ENCODE measurements around the gene CGNL1. TPM values are rescaled to one million over a fixed set of nuclear protein-coding genes. Genes with fewer than 3 reads are reported as not detected.

The CGNL1 gene
- total RNA-seq, 1 donor from 2014 or later: 0.11 TPM

DNA sequence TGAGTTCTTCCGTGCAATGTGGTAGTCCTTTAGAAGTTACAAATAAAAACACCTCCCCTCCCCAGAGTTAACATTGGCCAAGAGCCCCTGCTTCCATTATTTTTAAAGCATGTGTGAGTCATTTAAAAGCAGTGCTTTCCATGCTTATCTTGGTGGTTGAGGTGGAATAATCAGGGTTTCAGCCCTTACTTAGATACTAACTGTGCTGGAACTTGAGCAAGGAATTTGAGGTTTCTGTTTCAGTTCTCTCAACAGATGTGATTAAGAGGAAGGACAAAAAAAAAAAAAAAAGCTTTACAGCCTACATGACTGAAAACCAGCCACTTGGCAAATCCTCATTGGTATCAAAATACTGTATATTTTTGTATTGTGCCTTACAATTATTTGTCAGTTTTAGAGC lies 64.5 kb downstream of the CGNL1 start:
- TF ChIP-seq, protein P1, sequence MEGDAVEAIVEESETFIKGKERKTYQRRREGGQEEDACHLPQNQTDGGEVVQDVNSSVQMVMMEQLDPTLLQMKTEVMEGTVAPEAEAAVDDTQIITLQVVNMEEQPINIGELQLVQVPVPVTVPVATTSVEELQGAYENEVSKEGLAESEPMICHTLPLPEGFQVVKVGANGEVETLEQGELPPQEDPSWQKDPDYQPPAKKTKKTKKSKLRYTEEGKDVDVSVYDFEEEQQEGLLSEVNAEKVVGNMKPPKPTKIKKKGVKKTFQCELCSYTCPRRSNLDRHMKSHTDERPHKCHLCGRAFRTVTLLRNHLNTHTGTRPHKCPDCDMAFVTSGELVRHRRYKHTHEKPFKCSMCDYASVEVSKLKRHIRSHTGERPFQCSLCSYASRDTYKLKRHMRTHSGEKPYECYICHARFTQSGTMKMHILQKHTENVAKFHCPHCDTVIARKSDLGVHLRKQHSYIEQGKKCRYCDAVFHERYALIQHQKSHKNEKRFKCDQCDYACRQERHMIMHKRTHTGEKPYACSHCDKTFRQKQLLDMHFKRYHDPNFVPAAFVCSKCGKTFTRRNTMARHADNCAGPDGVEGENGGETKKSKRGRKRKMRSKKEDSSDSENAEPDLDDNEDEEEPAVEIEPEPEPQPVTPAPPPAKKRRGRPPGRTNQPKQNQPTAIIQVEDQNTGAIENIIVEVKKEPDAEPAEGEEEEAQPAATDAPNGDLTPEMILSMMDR (IDR thresholded peaks at IDR 0.05): no peak
- Mint-ChIP-seq H3K27ac (no peak overlapping the region), H3K4me3 (no peak overlapping the region), H3K4me1 (peaks cover 6% of the 10 kb centered on the region), H3K36me3 (ENCODE audit: low read depth) (no peaks in the 10 kb centered on the region), H3K9me3 (no peaks in the 10 kb centered on the region), H3K27me3 (peaks cover 4% of the 10 kb centered on the region)
- ChIA-PET POLR2A (interaction anchor here (0.6 to 0.7 kb wide), 2 partner anchors 42 to 825 kb away, joined by 3 to 6 read pairs; no protein-coding TSS in a partner anchor), CTCF (no interaction called here)
- intact Hi-C loops (cut with micrococcal nuclease): no loop called here
- no peak for ATAC-seq (ENCODE audit: low read depth)
- DNase-seq: no peak

DNA sequence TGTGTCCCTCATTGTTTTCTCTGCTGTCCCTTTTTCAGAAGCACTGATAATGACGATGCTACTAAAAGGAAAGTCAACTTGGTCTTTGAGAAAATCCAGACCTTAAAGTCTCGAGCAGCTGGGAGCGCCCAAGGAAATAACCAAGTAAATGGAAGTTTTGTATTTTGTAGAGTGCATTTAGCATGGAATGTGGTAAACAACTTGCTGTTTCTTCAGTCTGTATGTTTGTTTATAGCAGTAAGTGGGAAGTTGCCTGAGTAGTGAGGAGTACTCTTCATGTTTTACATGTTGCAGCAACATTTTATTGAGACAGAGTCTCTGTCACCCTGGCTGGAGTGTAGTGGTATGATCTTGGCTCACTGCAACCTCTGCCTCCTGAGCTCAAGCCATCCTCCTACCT lies 66.0 kb downstream of the CGNL1 start:
- no peak overlapping the region for H3K4me3 Mint-ChIP-seq
- TF ChIP-seq, protein P1 (IDR thresholded peaks at IDR 0.05): no peak
- ChIA-PET CTCF (no interaction called here), POLR2A (no interaction called here)
- H3K9me3 Mint-ChIP-seq: no peaks in the 10 kb centered on the region
- intact Hi-C loops (cut with micrococcal nuclease): no loop called here
- H3K4me1 Mint-ChIP-seq: peaks cover 6% of the 10 kb centered on the region
- H3K27me3 Mint-ChIP-seq: peaks cover 3% of the 10 kb centered on the region
- H3K36me3 Mint-ChIP-seq (ENCODE audit: low read depth): no peaks in the 10 kb centered on the region
- H3K27ac Mint-ChIP-seq: no peak overlapping the region
- DNase-seq (no peak), ATAC-seq (ENCODE audit: low read depth) (no peak)

DNA sequence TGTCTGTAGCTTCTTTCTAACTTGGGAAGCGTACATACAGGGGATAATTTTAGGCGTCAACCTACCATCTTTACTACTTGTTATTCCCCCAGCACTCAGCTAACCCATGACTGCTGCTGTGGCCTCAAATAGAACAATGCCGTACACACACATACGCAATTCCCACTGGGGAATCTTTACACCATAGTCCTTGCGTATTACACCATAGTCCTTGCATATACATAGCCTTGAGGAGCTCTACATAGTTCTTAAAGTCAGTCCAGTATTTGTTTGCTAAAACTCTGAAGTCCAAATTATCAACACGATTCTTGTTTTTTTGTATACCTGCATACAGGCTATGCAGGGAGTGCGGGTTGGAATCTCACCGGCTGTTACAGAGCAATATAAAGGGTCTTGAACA lies 67.2 kb downstream of the CGNL1 start:
- Mint-ChIP-seq H3K36me3 (ENCODE audit: low read depth) (no peaks in the 10 kb centered on the region), H3K27ac (no peak overlapping the region), H3K27me3 (peaks cover 4% of the 10 kb centered on the region), H3K9me3 (no peaks in the 10 kb centered on the region), H3K4me1 (peaks cover 6% of the 10 kb centered on the region), H3K4me3 (no peak overlapping the region)
- ATAC-seq (ENCODE audit: low read depth) (no peak), DNase-seq (no peak)
- TF ChIP-seq, protein P1 (IDR thresholded peaks at IDR 0.05): no peak
- CTCF ChIA-PET: no interaction called here
- intact Hi-C loops (cut with micrococcal nuclease): no loop called here
- POLR2A ChIA-PET: no interaction called here

DNA sequence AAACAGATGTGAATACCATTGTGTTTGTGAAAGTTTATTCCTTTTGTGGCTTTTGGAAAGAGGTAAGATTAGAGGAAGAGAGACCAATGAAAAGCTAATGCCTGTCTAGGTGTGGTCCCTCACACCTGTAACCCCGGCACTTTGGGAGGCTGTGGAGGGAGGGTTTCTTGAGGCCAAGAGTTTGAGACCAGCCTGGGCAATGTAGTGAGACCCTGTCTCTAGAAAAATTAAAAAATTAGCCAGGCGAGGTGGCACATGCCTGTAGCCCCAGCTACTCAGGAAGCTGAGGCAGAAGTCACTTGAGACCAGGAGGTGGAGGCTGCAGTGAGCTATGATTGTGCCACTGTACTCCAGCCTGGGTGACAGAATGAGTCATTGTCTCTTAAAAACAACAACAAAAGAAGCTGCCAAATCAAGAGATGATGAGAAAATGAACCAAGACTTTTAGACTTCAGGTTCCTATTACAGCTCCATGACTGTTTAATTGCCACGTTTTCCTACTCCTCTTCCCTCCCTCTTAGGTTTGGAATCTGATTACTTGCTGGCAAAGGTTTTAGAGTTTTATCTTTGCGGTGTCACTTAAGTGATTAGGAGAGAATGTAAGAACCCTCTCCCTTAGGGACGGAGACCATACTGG lies 68.7 kb downstream of the CGNL1 start:
- H3K9me3 Mint-ChIP-seq: no peaks in the 10 kb centered on the region
- CTCF ChIA-PET: no interaction called here
- intact Hi-C loops (cut with micrococcal nuclease): no loop called here
- TF ChIP-seq, protein P1 (IDR thresholded peaks at IDR 0.05): no peak
- H3K4me3 Mint-ChIP-seq: no peak overlapping the region
- DNase-seq (no peak), ATAC-seq (ENCODE audit: low read depth) (no peak)
- H3K36me3 Mint-ChIP-seq (ENCODE audit: low read depth): no peaks in the 10 kb centered on the region
- H3K27ac Mint-ChIP-seq: no peak overlapping the region
- POLR2A ChIA-PET: no interaction called here
- H3K27me3 Mint-ChIP-seq: peaks cover 4% of the 10 kb centered on the region
- peaks cover 6% of the 10 kb centered on the region for H3K4me1 Mint-ChIP-seq

DNA sequence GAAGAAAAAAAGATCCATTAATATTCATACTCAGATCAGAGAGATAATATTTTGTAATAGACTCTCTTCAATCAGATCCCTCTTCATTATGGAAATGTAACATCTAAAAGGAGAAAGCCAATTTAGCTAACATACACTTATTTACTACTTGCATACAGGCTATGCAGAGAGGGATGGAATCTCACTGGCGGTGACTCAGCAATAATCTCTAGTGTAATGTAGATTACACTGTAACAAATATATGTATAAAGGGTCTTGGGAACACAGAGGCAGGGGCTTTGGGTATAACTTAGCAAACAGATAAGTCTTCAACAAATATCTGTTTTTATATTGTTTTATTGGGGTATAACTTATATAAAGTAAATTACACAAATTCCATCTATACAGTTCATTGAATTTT lies 69.6 kb downstream of the CGNL1 start:
- peaks cover 4% of the 10 kb centered on the region for H3K27me3 Mint-ChIP-seq
- ChIA-PET CTCF (no interaction called here), POLR2A (interaction anchor here (0.6 kb wide), 1 partner anchor 576 kb away, joined by 4 read pairs; no protein-coding TSS in a partner anchor)
- H3K9me3 Mint-ChIP-seq: no peaks in the 10 kb centered on the region
- TF ChIP-seq, protein P1 (IDR thresholded peaks at IDR 0.05): no peak
- intact Hi-C loops (cut with micrococcal nuclease): no loop called here
- no peaks in the 10 kb centered on the region for H3K36me3 Mint-ChIP-seq (ENCODE audit: low read depth)
- H3K4me3 Mint-ChIP-seq: no peak overlapping the region
- no peak overlapping the region for H3K27ac Mint-ChIP-seq
- ATAC-seq (ENCODE audit: low read depth) (no peak), DNase-seq (no peak)
- peaks cover 2% of the 10 kb centered on the region for H3K4me1 Mint-ChIP-seq

Data from activated B cell treated with CpG ODN at 0.5 μM for 24 hours (primary cell).